Breast epithelium (tissue), 3 donors: ENCODE data around the gene TBXAS1.

Experiments used
- POLR2A ChIP-seq: fragments of 450-650 bp; IDR thresholded peaks from one replicate; pipeline ENCODE4 v1.6.1; 2016; ENCODE audit warnings: antibody characterized with exemption, mild to moderate bottlenecking, moderate library complexity
- POLR2AphosphoS5 ChIP-seq, 3 donors: sonication (generic); formaldehyde crosslinking; IDR thresholded peaks; one replicate each; pipeline ENCODE4 v1.6.1; 2017; ENCODE audit warnings: antibody characterized with exemption in 3 of 3
- TF ChIP-seq, protein P1 (sequence below), 3 donors: fragments of 450-650 bp; IDR thresholded peaks; one replicate each; pipeline ENCODE4 v1.5.1; 2016 to 2017; ENCODE audit warnings: antibody characterized with exemption in 3 of 3, mild to moderate bottlenecking in 3 of 3, moderate library complexity in 3 of 3

DNA sequence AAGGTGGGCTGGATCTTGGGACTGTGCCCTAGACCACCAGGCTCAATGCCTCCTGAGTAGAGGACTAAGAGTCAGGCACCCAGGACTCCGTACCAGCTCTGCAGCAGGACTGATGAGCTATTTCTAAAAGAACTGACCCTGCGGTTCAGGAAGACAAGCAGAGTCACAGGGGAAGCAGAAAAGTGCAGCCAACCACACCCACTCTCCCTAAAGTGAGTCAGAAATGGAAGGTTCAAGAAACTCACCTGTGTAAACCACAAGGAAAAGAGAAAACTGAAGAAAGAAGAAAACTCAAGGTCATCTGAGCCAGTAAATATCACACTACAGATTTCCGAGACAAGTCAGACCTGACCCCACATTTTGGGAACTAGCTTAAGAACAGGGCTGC, 231.2 kb downstream of the TBXAS1 start:
- TF ChIP-seq, protein P1, sequence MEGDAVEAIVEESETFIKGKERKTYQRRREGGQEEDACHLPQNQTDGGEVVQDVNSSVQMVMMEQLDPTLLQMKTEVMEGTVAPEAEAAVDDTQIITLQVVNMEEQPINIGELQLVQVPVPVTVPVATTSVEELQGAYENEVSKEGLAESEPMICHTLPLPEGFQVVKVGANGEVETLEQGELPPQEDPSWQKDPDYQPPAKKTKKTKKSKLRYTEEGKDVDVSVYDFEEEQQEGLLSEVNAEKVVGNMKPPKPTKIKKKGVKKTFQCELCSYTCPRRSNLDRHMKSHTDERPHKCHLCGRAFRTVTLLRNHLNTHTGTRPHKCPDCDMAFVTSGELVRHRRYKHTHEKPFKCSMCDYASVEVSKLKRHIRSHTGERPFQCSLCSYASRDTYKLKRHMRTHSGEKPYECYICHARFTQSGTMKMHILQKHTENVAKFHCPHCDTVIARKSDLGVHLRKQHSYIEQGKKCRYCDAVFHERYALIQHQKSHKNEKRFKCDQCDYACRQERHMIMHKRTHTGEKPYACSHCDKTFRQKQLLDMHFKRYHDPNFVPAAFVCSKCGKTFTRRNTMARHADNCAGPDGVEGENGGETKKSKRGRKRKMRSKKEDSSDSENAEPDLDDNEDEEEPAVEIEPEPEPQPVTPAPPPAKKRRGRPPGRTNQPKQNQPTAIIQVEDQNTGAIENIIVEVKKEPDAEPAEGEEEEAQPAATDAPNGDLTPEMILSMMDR (IDR thresholded peaks at IDR 0.05), result no peak
- TF ChIP-seq POLR2A (no peak), POLR2AphosphoS5 (IDR thresholded peaks at IDR 0.05) (no peak)
